ENCODE data around the gene RANGRF.

RANGRF gene

GRCh38 chr17:8312726-8313600 is 24.5 kb downstream of the RANGRF start:
- H3K27ac ChIP-seq, result no peak overlapping the region
- H3K4me3 ChIP-seq, result peak overlapping the region; percentile 52
- TF ChIP-seq, protein P1, sequence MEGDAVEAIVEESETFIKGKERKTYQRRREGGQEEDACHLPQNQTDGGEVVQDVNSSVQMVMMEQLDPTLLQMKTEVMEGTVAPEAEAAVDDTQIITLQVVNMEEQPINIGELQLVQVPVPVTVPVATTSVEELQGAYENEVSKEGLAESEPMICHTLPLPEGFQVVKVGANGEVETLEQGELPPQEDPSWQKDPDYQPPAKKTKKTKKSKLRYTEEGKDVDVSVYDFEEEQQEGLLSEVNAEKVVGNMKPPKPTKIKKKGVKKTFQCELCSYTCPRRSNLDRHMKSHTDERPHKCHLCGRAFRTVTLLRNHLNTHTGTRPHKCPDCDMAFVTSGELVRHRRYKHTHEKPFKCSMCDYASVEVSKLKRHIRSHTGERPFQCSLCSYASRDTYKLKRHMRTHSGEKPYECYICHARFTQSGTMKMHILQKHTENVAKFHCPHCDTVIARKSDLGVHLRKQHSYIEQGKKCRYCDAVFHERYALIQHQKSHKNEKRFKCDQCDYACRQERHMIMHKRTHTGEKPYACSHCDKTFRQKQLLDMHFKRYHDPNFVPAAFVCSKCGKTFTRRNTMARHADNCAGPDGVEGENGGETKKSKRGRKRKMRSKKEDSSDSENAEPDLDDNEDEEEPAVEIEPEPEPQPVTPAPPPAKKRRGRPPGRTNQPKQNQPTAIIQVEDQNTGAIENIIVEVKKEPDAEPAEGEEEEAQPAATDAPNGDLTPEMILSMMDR (IDR thresholded peaks at IDR 0.05), result no peak
- DNase-seq (ENCODE audit: low spot score), result no peak

DNA sequence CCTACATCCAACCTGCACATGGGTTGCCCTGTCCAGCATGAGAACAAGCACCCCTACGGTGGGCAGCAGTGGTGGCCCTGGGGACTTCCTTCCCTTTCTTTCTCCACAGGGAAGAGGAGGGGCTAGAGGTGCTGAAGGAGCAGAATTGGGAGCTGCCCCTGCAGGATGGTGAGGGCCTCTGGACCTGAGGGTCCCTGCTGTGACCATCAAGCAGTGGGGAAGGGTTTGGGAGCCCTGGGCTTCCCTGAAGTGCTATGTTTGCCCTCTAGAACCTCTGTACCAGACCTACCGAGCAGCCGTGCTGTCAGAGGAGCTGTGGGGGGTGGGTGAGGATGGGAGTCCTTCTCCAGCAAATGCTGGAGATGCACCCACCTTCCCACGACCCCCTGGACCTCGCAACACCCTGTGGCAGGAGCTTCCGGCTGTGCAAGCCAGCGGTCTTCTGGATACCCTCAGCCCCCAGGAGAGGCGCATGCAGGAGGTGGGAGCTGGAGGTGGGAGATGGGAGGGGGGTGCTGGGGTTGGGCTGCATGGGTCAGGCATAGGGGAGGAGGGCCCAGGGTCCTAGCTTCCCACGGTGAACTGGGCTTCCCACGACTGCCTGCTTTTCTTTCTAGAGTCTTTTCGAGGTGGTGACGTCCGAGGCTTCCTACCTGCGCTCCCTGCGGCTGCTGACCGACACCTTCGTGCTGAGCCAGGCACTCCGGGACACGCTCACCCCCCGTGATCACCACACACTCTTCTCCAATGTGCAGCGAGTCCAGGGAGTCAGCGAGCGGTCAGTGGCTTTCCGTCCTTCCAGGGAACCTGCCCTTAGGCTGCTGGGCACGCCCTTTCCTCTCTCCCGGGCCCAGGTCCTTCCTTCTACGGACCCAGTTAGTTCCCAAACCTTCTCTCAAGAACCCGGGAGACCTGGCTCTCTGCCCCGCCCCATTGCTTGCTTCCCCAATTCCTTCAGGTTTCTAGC is 26.6 kb downstream of the RANGRF start:
- DNase-seq (ENCODE audit: low spot score), result no peak
- Histone ChIP-seq H3K4me3 (no peak overlapping the region), H3K27ac (no peak overlapping the region)
- TF ChIP-seq, protein P1 (IDR thresholded peaks at IDR 0.05), result no peak

DNA sequence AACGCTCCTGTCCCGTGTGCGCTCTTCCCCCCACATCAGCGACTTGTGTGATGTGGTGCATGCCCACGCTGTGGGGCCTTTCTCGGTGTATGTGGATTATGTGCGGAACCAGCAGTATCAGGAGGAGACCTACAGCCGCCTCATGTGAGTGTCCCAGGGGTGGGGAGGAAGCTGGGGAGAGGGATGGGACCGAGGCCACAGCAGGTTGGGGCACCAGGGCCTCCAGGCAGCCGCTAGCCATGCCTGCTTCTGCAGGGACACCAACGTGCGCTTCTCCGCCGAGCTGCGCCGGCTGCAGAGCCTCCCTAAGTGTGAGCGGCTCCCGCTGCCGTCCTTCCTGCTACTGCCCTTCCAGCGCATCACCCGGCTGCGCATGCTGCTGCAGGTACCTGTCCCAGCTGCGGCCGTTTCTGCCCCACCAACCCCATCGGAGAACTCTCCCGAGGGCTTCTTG is 27.3 kb downstream of the RANGRF start:
- Histone ChIP-seq H3K4me3 (no peak overlapping the region), H3K27ac (no peak overlapping the region)
- TF ChIP-seq, protein P1 (IDR thresholded peaks at IDR 0.05), result no peak
- DNase-seq (ENCODE audit: low spot score), result no peak

DNA sequence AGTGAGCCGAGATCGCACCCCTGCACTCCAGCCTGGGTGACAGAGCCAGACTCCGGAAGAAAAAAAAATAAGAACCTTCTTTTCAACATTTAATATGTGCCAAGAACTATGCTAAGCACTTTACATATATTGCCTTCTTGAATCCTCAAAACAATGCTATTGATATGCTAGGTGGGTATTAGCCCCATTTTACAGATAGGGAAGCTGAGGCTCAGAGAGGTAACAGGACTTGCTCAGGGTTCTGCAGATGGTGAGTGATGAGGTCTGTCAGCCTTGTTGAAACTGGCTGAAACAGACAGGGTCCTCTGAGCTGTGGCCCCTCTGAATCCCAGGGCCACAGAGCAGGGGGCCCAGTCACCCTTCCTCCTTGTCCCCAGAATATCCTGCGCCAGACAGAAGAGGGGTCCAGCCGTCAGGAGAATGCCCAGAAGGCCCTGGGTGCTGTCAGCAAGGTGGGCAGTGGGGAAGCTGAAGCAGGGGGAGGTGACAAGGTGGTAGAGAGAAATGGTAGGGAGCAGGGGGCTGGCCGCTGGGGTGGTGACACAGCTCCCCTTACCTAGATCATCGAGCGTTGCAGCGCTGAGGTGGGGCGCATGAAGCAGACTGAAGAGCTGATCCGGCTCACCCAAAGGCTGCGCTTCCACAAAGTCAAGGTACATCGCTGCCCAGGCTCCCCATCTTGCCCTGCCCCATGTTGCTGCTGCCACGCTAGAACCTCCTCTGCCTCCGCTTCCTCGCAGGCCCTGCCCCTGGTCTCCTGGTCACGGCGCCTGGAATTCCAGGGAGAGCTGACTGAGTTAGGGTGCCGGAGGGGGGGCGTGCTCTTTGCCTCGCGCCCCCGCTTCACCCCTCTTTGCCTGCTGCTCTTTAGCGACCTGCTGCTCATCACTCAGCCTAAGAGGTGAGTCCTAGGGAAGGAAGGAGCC is 29.8 kb downstream of the RANGRF start:
- no peak overlapping the region for H3K27ac ChIP-seq
- TF ChIP-seq, protein P1 (IDR thresholded peaks at IDR 0.05), result no peak
- H3K4me3 ChIP-seq, result no peak overlapping the region
- no peak for DNase-seq (ENCODE audit: low spot score)

GRCh38 chr17:8320262-8320661 is 31.8 kb downstream of the RANGRF start:
- no peak for DNase-seq (ENCODE audit: low spot score)
- TF ChIP-seq, protein P1 (IDR thresholded peaks at IDR 0.05), result no peak
- Histone ChIP-seq H3K27ac (no peak overlapping the region), H3K4me3 (no peak overlapping the region)

DNA sequence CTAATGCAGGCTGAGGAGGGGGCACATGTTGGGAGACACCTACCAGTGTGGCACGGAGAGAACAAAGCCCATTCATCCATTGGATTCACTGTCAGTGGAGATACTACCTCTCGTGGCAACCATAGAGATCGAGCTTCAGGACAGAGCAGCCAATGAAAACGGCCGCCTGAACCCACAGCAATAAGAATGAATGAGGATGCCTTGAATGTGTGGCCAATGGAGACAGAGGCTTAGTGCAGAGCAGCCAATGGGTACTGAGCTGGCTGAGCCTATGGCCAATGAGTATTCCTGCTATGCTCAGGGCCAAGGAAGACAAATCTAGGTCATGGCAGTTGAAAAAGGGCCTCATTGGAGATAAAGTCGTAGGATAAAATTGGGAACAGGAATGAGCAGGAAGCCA is 32.5 kb downstream of the RANGRF start:
- DNase-seq (ENCODE audit: low spot score), result no peak
- TF ChIP-seq, protein P1 (IDR thresholded peaks at IDR 0.05), result no peak
- H3K27ac ChIP-seq, result no peak overlapping the region
- no peak overlapping the region for H3K4me3 ChIP-seq

All from coronary artery (tissue), 2 donors.